Smooth muscle cell (in vitro differentiated cells): Measurements from ENCODE around the gene RPL13A. TPM values are rescaled to one million over a fixed set of nuclear protein-coding genes. Genes with fewer than 3 reads are reported as not detected.

Experiments used
- DNase-seq: peaks from one replicate; lab custom pipeline; 2025; ENCODE audit not compliant: unreplicated experiment; lab: John Stamatoyannopoulos, UW
- H2AFZ ChIP-seq: fragments of 200-600 bp; sonication (generic); 2 replicates; pipeline ENCODE4 v1.6.0; 2016; ENCODE audit warnings: antibody characterized with exemption, low read depth, mild to moderate bottlenecking
- H3F3A ChIP-seq: fragments of 200-600 bp; sonication (generic); 2 replicates; pipeline ENCODE4 v1.6.0; 2017; ENCODE audit warnings: antibody characterized with exemption, low read depth
- H3K27ac ChIP-seq: fragments of 200-600 bp; sonication (generic); 2 replicates; pipeline ENCODE4 v1.5.1; 2016; ENCODE audit warnings: low read depth, mild to moderate bottlenecking
- H3K27me3 ChIP-seq: fragments of 200-600 bp; sonication (generic); 2 replicates; pipeline ENCODE4 v1.6.1; 2016; ENCODE audit warnings: low read depth, mild to moderate bottlenecking
- H3K36me3 ChIP-seq: fragments of 200-600 bp; sonication (generic); 2 replicates; pipeline ENCODE4 v1.5.1; 2016; ENCODE audit warnings: low read depth
- H3K4me1 ChIP-seq: fragments of 200-600 bp; sonication (generic); 2 replicates; pipeline ENCODE4 v1.5.1; 2016; ENCODE audit warnings: low read depth
- H3K4me2 ChIP-seq: fragments of 200-600 bp; sonication (generic); 2 replicates; pipeline ENCODE4 v1.6.0; 2016; ENCODE audit warnings: mild to moderate bottlenecking
- H3K4me3 ChIP-seq: fragments of 200-600 bp; sonication (generic); 2 replicates; pipeline ENCODE4 v1.5.1; 2016; ENCODE audit warnings: mild to moderate bottlenecking
- H3K79me2 ChIP-seq: fragments of 200-600 bp; sonication (generic); 2 replicates; pipeline ENCODE4 v1.6.0; 2016; ENCODE audit warnings: low read depth, mild to moderate bottlenecking
- H3K9ac ChIP-seq: fragments of 200-600 bp; sonication (generic); 2 replicates; pipeline ENCODE4 v1.6.0; 2016; ENCODE audit warnings: low read depth
- H3K9me3 ChIP-seq: fragments of 200-600 bp; sonication (generic); replicated peaks from 2 replicates; pipeline ENCODE4 v1.5.1; 2016; ENCODE audit warnings: low read depth
- H4K20me1 ChIP-seq: fragments of 200-600 bp; sonication (generic); 2 replicates; pipeline ENCODE4 v1.6.0; 2016; ENCODE audit warnings: low read depth
- WGBS: methylation state at CpG from one replicate; pipeline ENCODE4 v1.1.7; 2016; ENCODE audit warnings: low lambda C conversion rate; 5-methylcytosine and 5-hydroxymethylcytosine counted together
- polyA plus RNA-seq: library from polyadenylated mRNA; unstranded; fragments of >200 nt; fragmentation: Nextera tagmentation; extraction: Ambion mirVana; gene quantifications from 2 replicates; pipeline ENCODE4 v1.2.1, GENCODE V29; 2016
- total RNA-seq: library from RNA; depleted of rRNA; stranded (reverse); fragments of >200 nt; gene quantifications from 2 replicates; pipeline ENCODE4 v1.2.3, GENCODE V29; 2014
- TF ChIP-seq, protein P1 (sequence below): fragments of 200-600 bp; sonication (generic); IDR thresholded peaks from 2 replicates; pipeline ENCODE4 v1.5.1; 2017; ENCODE audit warnings: borderline replicate concordance, mild to moderate bottlenecking, antibody characterized with exemption; ENCODE audit not compliant: insufficient read depth, poor library complexity, severe bottlenecking

RPL13A gene
- total and polyA plus RNA-seq, 2 experiments from 2014 or later, result 732 to 1,154 TPM

DNA sequence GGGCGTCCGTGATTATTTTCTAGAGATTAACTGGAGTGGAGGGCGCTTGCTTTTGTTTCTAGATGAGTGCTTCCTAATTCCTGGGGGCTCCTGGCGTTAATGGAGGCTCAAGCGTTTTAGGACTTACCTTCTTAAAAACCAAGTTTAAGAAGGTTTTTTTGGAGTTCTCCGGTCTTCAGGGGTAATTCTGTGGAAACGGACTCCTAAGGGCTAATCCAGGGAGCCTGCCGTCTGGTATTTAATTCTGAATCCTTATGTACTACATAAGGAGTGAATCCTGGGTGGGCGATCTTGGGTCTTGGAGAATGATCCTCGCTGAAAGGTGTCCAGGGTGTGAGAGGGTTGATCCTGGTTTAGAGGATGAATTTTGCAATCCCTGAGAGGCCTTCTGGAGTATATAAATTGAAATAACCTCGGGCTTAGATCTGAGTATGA is 9.2 kb downstream of the RPL13A start:
- WGBS, result 1% methylated on average over 11 of the region's 11 CpGs

DNA sequence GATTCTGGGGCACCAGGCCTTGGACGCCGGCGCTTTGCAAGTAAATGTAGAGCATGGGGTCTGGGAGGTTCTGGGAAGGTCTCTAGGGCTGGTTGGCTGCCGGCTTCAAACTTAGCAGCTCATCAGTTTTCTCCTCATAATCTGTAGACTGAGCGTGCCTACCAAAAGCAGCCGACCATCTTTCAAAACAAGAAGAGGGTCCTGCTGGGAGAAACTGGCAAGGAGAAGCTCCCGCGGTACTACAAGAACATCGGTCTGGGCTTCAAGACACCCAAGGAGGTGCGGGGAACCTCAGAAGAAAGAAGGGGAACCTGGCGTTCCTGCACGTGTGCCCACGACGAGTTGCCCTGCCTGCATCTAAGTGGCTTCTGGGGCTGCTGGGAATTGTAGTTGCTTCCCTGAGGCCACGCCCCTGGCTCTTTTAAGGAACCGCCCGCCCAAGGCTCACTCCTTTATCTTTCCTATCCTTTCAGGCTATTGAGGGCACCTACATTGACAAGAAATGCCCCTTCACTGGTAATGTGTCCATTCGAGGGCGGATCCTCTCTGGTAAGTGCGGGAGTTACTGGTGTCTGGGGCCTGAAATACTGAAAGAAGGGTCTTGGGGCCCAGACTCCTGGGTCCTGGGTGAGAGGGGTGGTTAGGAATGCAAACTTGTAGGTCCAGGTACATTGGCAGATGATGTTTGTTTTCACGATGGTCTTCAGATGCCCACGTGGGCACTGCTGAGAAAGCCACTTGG is 9.8 kb downstream of the RPL13A start:
- Histone ChIP-seq H3K9me3 (no peaks in the 10 kb centered on the region), H3F3A (peaks cover 39% of the 10 kb centered on the region), H3K4me2 (peak overlapping the region; percentile 97), H3K27me3 (no peaks in the 10 kb centered on the region), H3K79me2 (peaks cover 24% of the 10 kb centered on the region), H3K36me3 (peaks cover 5% of the 10 kb centered on the region), H3K4me3 (peak overlapping the region; percentile 95), H3K9ac (peak overlapping the region; percentile 98), H2AFZ (no peak overlapping the region), H3K27ac (peak overlapping the region; percentile 86), H4K20me1 (peaks cover 42% of the 10 kb centered on the region), H3K4me1 (peaks cover 15% of the 10 kb centered on the region)
- TF ChIP-seq, protein P1, sequence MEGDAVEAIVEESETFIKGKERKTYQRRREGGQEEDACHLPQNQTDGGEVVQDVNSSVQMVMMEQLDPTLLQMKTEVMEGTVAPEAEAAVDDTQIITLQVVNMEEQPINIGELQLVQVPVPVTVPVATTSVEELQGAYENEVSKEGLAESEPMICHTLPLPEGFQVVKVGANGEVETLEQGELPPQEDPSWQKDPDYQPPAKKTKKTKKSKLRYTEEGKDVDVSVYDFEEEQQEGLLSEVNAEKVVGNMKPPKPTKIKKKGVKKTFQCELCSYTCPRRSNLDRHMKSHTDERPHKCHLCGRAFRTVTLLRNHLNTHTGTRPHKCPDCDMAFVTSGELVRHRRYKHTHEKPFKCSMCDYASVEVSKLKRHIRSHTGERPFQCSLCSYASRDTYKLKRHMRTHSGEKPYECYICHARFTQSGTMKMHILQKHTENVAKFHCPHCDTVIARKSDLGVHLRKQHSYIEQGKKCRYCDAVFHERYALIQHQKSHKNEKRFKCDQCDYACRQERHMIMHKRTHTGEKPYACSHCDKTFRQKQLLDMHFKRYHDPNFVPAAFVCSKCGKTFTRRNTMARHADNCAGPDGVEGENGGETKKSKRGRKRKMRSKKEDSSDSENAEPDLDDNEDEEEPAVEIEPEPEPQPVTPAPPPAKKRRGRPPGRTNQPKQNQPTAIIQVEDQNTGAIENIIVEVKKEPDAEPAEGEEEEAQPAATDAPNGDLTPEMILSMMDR, result no peak
- DNase-seq, result no peak
- WGBS, result 33% methylated on average over 21 of the region's 22 CpGs

More for the DNA sequence above, 9.2 kb downstream of the RPL13A start:
- peak overlapping the region; percentile 86 for H3K27ac ChIP-seq
- TF ChIP-seq, protein P1, result no peak
- DNase-seq, result no peak
- peaks cover 42% of the 10 kb centered on the region for H3F3A ChIP-seq
- H3K79me2 ChIP-seq, result peaks cover 24% of the 10 kb centered on the region
- peaks cover 5% of the 10 kb centered on the region for H3K36me3 ChIP-seq
- H3K4me1 ChIP-seq, result peaks cover 15% of the 10 kb centered on the region
- H3K4me3 ChIP-seq, result peak overlapping the region; percentile 95
- peaks cover 48% of the 10 kb centered on the region for H4K20me1 ChIP-seq
- H3K27me3 ChIP-seq, result no peaks in the 10 kb centered on the region
- H3K4me2 ChIP-seq, result peak overlapping the region; percentile 97
- H3K9me3 ChIP-seq, result no peaks in the 10 kb centered on the region
- peak overlapping the region; percentile 16 for H2AFZ ChIP-seq
- peak overlapping the region; percentile 98 for H3K9ac ChIP-seq

DNA sequence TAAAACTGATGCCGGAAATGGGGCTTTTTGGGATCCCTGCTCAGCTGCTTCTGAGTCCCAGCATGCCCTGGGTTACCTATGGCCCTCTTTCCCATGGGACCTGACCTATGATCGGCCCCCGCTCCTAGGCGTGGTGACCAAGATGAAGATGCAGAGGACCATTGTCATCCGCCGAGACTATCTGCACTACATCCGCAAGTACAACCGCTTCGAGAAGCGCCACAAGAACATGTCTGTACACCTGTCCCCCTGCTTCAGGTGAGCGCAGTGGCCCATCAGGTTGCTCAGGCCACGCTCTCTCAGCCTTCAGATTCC is 10.3 kb downstream of the RPL13A start:
- Histone ChIP-seq H3K9ac (peak overlapping the region; percentile 98), H3K9me3 (no peaks in the 10 kb centered on the region), H4K20me1 (peaks cover 36% of the 10 kb centered on the region), H3K79me2 (peaks cover 24% of the 10 kb centered on the region), H3K27ac (no peak overlapping the region), H3F3A (peaks cover 33% of the 10 kb centered on the region), H2AFZ (no peak overlapping the region), H3K4me1 (peaks cover 15% of the 10 kb centered on the region), H3K4me3 (peak overlapping the region; percentile 95), H3K36me3 (peaks cover 5% of the 10 kb centered on the region), H3K27me3 (no peaks in the 10 kb centered on the region), H3K4me2 (peak overlapping the region; percentile 97)
- 94% methylated on average over 12 of the region's 12 CpGs for WGBS
- no peak for DNase-seq
- TF ChIP-seq, protein P1, result no peak

DNA sequence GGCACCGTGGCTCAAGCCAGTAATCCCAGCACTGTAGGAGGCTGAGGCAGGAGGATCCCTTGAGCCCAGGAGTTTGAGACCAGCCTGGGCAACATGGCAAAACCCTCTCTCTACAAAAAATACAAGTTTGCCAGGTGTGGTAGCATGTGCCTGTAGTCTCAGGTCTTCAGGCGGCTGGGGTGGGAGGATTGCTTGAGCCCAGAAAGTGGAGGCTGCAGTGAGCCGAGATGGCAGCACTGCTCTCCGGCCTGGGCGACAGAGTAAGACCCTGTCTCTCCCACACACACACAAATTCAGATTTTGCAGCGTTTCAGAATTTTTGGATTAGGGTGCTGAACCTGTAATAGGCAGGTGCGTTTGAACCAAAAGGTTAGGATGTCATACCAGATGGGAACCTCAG is 11.1 kb downstream of the RPL13A start:
- DNase-seq, result no peak
- Histone ChIP-seq H3F3A (peaks cover 26% of the 10 kb centered on the region), H3K9ac (peak overlapping the region; percentile 98), H3K4me2 (peak overlapping the region; percentile 97), H3K4me1 (peaks cover 19% of the 10 kb centered on the region), H3K79me2 (peaks cover 24% of the 10 kb centered on the region), H3K27me3 (no peaks in the 10 kb centered on the region), H3K4me3 (no peak overlapping the region), H4K20me1 (peaks cover 36% of the 10 kb centered on the region), H3K36me3 (peaks cover 5% of the 10 kb centered on the region), H3K9me3 (no peaks in the 10 kb centered on the region), H3K27ac (no peak overlapping the region), H2AFZ (no peak overlapping the region)
- 94% methylated on average over 7 of the region's 7 CpGs for WGBS
- TF ChIP-seq, protein P1, result no peak
